Measurements from ENCODE around the gene NHLRC4. TPM values are rescaled to one million over a fixed set of nuclear protein-coding genes. Genes with fewer than 3 reads are reported as not detected.

Gene NHLRC4
- total RNA-seq, 1 experiment from 2014 or later, result 0.44 TPM

GRCh38 chr16:522320-523096, 44.3 kb upstream of the NHLRC4 start:
- H3K36me3 ChIP-seq (ENCODE audit: low read depth, low read length), result no peaks in the 10 kb centered on the region
- no peak overlapping the region for H2AFZ ChIP-seq (ENCODE audit: low read length)
- no peaks in the 10 kb centered on the region for H3K27me3 ChIP-seq (ENCODE audit: low read length)
- TF ChIP-seq CTCF (conservative IDR thresholded peaks at IDR 0.05; ENCODE audit: low read depth, low read length), result no peak
- no peak for TF ChIP-seq EZH2phosphoT487 (IDR thresholded peaks at IDR 0.05; ENCODE audit: borderline replicate concordance, low read length)
- TF ChIP-seq EZH2 (IDR thresholded peaks at IDR 0.05; ENCODE audit: low read length, unreplicated experiment), result no peak
- POLR2A ChIA-PET (ENCODE audit: unreplicated experiment), result no interaction called here
- H3K4me1 ChIP-seq (ENCODE audit: insufficient read depth, low read length), result peaks cover 19% of the 10 kb centered on the region
- CTCF ChIA-PET, result no interaction called here
- no peaks in the 10 kb centered on the region for H3K9me3 ChIP-seq (ENCODE audit: low read length)
- DNase-seq, result no peak
- H4K20me1 ChIP-seq (ENCODE audit: low read length), result no peaks in the 10 kb centered on the region
- H3K9ac ChIP-seq (ENCODE audit: low read length), result no peak overlapping the region
- ATAC-seq, result no peak
- no peak overlapping the region for H3K27ac ChIP-seq (ENCODE audit: low read length)
- H3F3A ChIP-seq (ENCODE audit: low read length, unreplicated experiment), result no peaks in the 10 kb centered on the region
- no TSS peak for BruUV-seq (replicated peaks)
- H3K79me2 ChIP-seq (ENCODE audit: low read length), result peaks cover 26% of the 10 kb centered on the region
- no peaks in the 10 kb centered on the region for H3K9me2 ChIP-seq (replicated peaks; ENCODE audit: low read length)
- intact Hi-C loops (cut with micrococcal nuclease), result loop anchor here (10.0 kb wide), 1 partner anchor 62 kb away; no protein-coding TSS in a partner anchor
- H3K4me2 ChIP-seq (ENCODE audit: low read length), result no peak overlapping the region
- no peak overlapping the region for H3K4me3 ChIP-seq (ENCODE audit: low read length)

- ATAC-seq (no peak), DNase-seq (no peak)
- Histone ChIP-seq H3K79me2 (ENCODE audit: low read length) (peaks cover 28% of the 10 kb centered on the region), H3K4me2 (ENCODE audit: low read length) (no peak overlapping the region), H4K20me1 (ENCODE audit: low read length) (no peaks in the 10 kb centered on the region), H3K27ac (ENCODE audit: low read length) (no peak overlapping the region), H3K36me3 (ENCODE audit: low read depth, low read length) (no peaks in the 10 kb centered on the region), H3K4me3 (ENCODE audit: low read length) (no peak overlapping the region), H3F3A (ENCODE audit: low read length, unreplicated experiment) (no peaks in the 10 kb centered on the region), H3K9ac (ENCODE audit: low read length) (no peak overlapping the region), H3K9me3 (ENCODE audit: low read length) (no peaks in the 10 kb centered on the region), H2AFZ (ENCODE audit: low read length) (no peak overlapping the region), H3K9me2 (replicated peaks; ENCODE audit: low read length) (no peaks in the 10 kb centered on the region), H3K27me3 (ENCODE audit: low read length) (no peaks in the 10 kb centered on the region), H3K4me1 (ENCODE audit: insufficient read depth, low read length) (peaks cover 19% of the 10 kb centered on the region)
- TF ChIP-seq EZH2 (IDR thresholded peaks at IDR 0.05; ENCODE audit: low read length, unreplicated experiment) (no peak), EZH2phosphoT487 (IDR thresholded peaks at IDR 0.05; ENCODE audit: borderline replicate concordance, low read length) (no peak), CTCF (conservative IDR thresholded peaks at IDR 0.05; ENCODE audit: low read depth, low read length) (no peak)
- ChIA-PET POLR2A (ENCODE audit: unreplicated experiment) (no interaction called here), CTCF (no interaction called here)
- intact Hi-C loops (cut with micrococcal nuclease), result loop anchor here (10.0 kb wide), 1 partner anchor 62 kb away; no protein-coding TSS in a partner anchor
- BruUV-seq (replicated peaks), result no TSS peak
These were observed 43.6 kb upstream of the NHLRC4 start for GRCh38 chr16:523097-523741.

Data from PC-3 (cell line).